Lung (tissue), 13 donors: ENCODE measurements around the gene ETV5. TPM values are rescaled to one million over a fixed set of nuclear protein-coding genes. Genes with fewer than 3 reads are reported as not detected.

ENCODE experiments used
- ATAC-seq: fragments of 200-7000 bp; cut with Tn5 transposase; one replicate; pipeline ENCODE4 v1.9.1; 2020; ENCODE audit warnings: moderate number of reproducible peaks; ENCODE audit not compliant: insufficient read depth, low FRiP score
- DNase-seq, 3 donors: peaks; one replicate each; pipeline ENCODE4 v3.0.0-alpha.2; 2013 to 2017
- H3K27ac ChIP-seq, 2 donors: one replicate each; pipeline ENCODE4 v1.5.1; 2013; ENCODE audit warnings: mild to moderate bottlenecking in 2 of 2, moderate library complexity in 2 of 2, control low read depth in 1 of 2, inconsistent platforms in 1 of 2, low read depth in 1 of 2, low read length in 1 of 2
- H3K27me3 ChIP-seq, 3 donors: one replicate each; pipeline ENCODE4 v1.5.1; 2013; ENCODE audit warnings: low read length in 2 of 3; ENCODE audit not compliant: control insufficient read depth in 3 of 3, insufficient read depth in 3 of 3
- H3K36me3 ChIP-seq, 4 donors: one replicate each; pipeline ENCODE4 v1.5.1; 2013; ENCODE audit warnings: low read length in 4 of 4, mild to moderate bottlenecking in 1 of 4, moderate library complexity in 1 of 4; ENCODE audit not compliant: control insufficient read depth in 4 of 4, insufficient read depth in 4 of 4
- H3K4me1 ChIP-seq, 5 donors: one replicate each; pipeline ENCODE4 v1.5.1; 2013; ENCODE audit warnings: low read length in 5 of 5, mild to moderate bottlenecking in 2 of 5, moderate library complexity in 1 of 5; ENCODE audit not compliant: control insufficient read depth in 5 of 5, insufficient read depth in 5 of 5
- H3K4me3 ChIP-seq: one replicate; pipeline ENCODE4 v1.5.1; 2013; ENCODE audit warnings: mild to moderate bottlenecking, control low read depth, moderate library complexity
- H3K9ac ChIP-seq, 2 donors: one replicate each; pipeline ENCODE4 v1.5.1; 2013; ENCODE audit warnings: low read length in 2 of 2, control low read depth in 1 of 2; ENCODE audit not compliant: insufficient read depth in 1 of 2
- H3K9me3 ChIP-seq, 4 donors: one replicate each; pipeline ENCODE4 v1.5.1; 2013; ENCODE audit warnings: low read length in 3 of 4, mild to moderate bottlenecking in 1 of 4, moderate library complexity in 1 of 4; ENCODE audit not compliant: control insufficient read depth in 4 of 4, insufficient read depth in 3 of 4
- WGBS, 2 donors: extraction: QIAGEN DNeasy Blood & Tissue Kit; methylation state at CpG; one replicate each; pipeline ENCODE4 v1.1.7; 2013; 5-methylcytosine and 5-hydroxymethylcytosine counted together
- polyA plus RNA-seq, 2 donors: library from polyadenylated mRNA; stranded (reverse); fragments of 200-250 nt; gene quantifications; one replicate each; pipeline ENCODE4 v1.2.1, GENCODE V29; 2013
- small RNA-seq: library from RNA; depleted of rRNA; stranded (forward); fragments of <200 nt; gene quantifications from one replicate; pipeline ENCODE3, GENCODE V24; 2014; ENCODE audit warnings: low replicate concordance
- total RNA-seq, 2 donors: library from RNA; depleted of rRNA in 1 of 2; stranded (reverse); fragments of >200 nt in 1 of 2; gene quantifications; one replicate each; pipeline ENCODE4 v1.2.1, GENCODE V29; 2014 to 2021
- TF ChIP-seq, protein P1 (sequence below): IDR thresholded peaks from 2 replicates; pipeline ENCODE4 v1.5.1; 2012; ENCODE audit warnings: mild to moderate bottlenecking; ENCODE audit errors: control extremely low read depth, extremely low read depth
- donor health status: control.
- donor health status: control.
- donor health status: Bipolar disorder and iron deficiency.
- donor health status: healthy.
- donor health status: DM: yes; HTN: yes; CAD: no.

Gene ETV5
- total and polyA plus RNA-seq, 4 donors = 12.5 to 53.9 (median 23.0) TPM

GRCh38 chr3:185999221-185999620 lies 109.7 kb downstream of the ETV5 start:
- WGBS, 2 donors = 95 to 96% methylated on average over 14 of the region's 14 CpGs
- Histone ChIP-seq H3K27ac (no peak overlapping the region), H3K27me3 (no peaks in the 10 kb centered on the region), H3K36me3 (no peaks in the 10 kb centered on the region), H3K4me3 (no peak overlapping the region), H3K9ac (no peak overlapping the region), H3K4me1 (peaks cover 0 to 9% (median 3%) of the 10 kb centered on the region in 5 donors), H3K9me3 (no peaks in the 10 kb centered on the region)
- TF ChIP-seq, protein P1, sequence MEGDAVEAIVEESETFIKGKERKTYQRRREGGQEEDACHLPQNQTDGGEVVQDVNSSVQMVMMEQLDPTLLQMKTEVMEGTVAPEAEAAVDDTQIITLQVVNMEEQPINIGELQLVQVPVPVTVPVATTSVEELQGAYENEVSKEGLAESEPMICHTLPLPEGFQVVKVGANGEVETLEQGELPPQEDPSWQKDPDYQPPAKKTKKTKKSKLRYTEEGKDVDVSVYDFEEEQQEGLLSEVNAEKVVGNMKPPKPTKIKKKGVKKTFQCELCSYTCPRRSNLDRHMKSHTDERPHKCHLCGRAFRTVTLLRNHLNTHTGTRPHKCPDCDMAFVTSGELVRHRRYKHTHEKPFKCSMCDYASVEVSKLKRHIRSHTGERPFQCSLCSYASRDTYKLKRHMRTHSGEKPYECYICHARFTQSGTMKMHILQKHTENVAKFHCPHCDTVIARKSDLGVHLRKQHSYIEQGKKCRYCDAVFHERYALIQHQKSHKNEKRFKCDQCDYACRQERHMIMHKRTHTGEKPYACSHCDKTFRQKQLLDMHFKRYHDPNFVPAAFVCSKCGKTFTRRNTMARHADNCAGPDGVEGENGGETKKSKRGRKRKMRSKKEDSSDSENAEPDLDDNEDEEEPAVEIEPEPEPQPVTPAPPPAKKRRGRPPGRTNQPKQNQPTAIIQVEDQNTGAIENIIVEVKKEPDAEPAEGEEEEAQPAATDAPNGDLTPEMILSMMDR = no peak
- ATAC-seq (no peak), DNase-seq (no peak)

GRCh38 chr3:185998136-185998535 lies 110.8 kb downstream of the ETV5 start:
- TF ChIP-seq, protein P1 = no peak
- Histone ChIP-seq H3K36me3 (no peaks in the 10 kb centered on the region), H3K27me3 (no peaks in the 10 kb centered on the region), H3K9me3 (no peaks in the 10 kb centered on the region), H3K4me3 (no peak overlapping the region), H3K9ac (no peak overlapping the region), H3K4me1 (peaks cover 0 to 8% (median 5%) of the 10 kb centered on the region in 5 donors), H3K27ac (no peak overlapping the region)
- ATAC-seq = no peak
- no peak for DNase-seq
- WGBS, 2 donors = 45 to 77% methylated on average over 2 of the region's 2 CpGs

- WGBS, 2 donors = 91 to 92% methylated on average over 3 of the region's 3 CpGs
- ATAC-seq (no peak), DNase-seq (no peak)
- H3K4me3 ChIP-seq = no peak overlapping the region
- no peaks in the 10 kb centered on the region for H3K9me3 ChIP-seq
- no peak overlapping the region for H3K27ac ChIP-seq
- no peaks in the 10 kb centered on the region for H3K27me3 ChIP-seq
- no peaks in the 10 kb centered on the region for H3K36me3 ChIP-seq
- no peak overlapping the region for H3K9ac ChIP-seq
- TF ChIP-seq, protein P1 = no peak
- H3K4me1 ChIP-seq = peaks cover 0 to 18% (median 7%) of the 10 kb centered on the region in 5 donors
Observed at GRCh38 chr3:185997130-185997529, 111.8 kb downstream of the ETV5 start.

Small RNAs within 50 kb of the gene (small RNA-seq; reads per million reads assigned to genes)
- gene RF00017 = not detected

Other genes starting within 250 kb of the ETV5 start
- gene TRA2B, start 171.1 kb downstream of the ETV5 start, total RNA-seq = 100 to 1,000 TPM; 107 to 263 TPM
- gene TRA2B, start 171.1 kb downstream of the ETV5 start, polyA plus RNA-seq = 10 to 100 TPM; 61.2 to 83.3 TPM